CD4-positive, alpha-beta T cell treated with Interleukin-17A for 1 hour (primary cell): ENCODE data around the gene IMP4.

Experiments used
- DNase-seq: peaks from one replicate; pipeline ENCODE4 v3.0.0-alpha.2; 2020

IMP4 gene

GRCh38 chr2:130378898-130379214 lies 36.2 kb downstream of the IMP4 start:
- no peak for DNase-seq

GRCh38 chr2:130380096-130380934 lies 37.6 kb downstream of the IMP4 start:
- DNase-seq: no peak

GRCh38 chr2:130381145-130381544 lies 38.4 kb downstream of the IMP4 start:
- no peak for DNase-seq

- DNase-seq: no peak
Measured at GRCh38 chr2:130381619-130382018, 38.9 kb downstream of the IMP4 start.

GRCh38 chr2:130382313-130382917 lies 39.7 kb downstream of the IMP4 start:
- no peak for DNase-seq

- no peak for DNase-seq
Measured at GRCh38 chr2:130385709-130386108, 43.0 kb downstream of the IMP4 start.

GRCh38 chr2:130387071-130387400 lies 44.3 kb downstream of the IMP4 start:
- DNase-seq: no peak

GRCh38 chr2:130387804-130388203 lies 45.1 kb downstream of the IMP4 start:
- no peak for DNase-seq

GRCh38 chr2:130388221-130388907 lies 45.7 kb downstream of the IMP4 start:
- DNase-seq: no peak

GRCh38 chr2:130389358-130389757 lies 46.7 kb downstream of the IMP4 start:
- DNase-seq: no peak

- DNase-seq: no peak
Measured at GRCh38 chr2:130389783-130390182, 47.1 kb downstream of the IMP4 start.

GRCh38 chr2:130390460-130391057 lies 47.9 kb downstream of the IMP4 start:
- no peak for DNase-seq

GRCh38 chr2:130391058-130391871 lies 48.6 kb downstream of the IMP4 start:
- peak; percentile 60 for DNase-seq

- DNase-seq: no peak
Measured at GRCh38 chr2:130391872-130392670, 49.4 kb downstream of the IMP4 start.

GRCh38 chr2:130393318-130393910 lies 50.7 kb downstream of the IMP4 start:
- no peak for DNase-seq
